K562 (cell line): ENCODE data around the gene UBN1. TPM values are rescaled to one million over a fixed set of nuclear protein-coding genes. Genes with fewer than 3 reads are reported as not detected.

ENCODE experiments used
- ATAC-seq: fragments of 200-7000 bp; cut with Tn5 transposase; 3 replicates; pipeline ENCODE4 v1.9.1; 2020; ENCODE audit warnings: moderate library complexity
- BruUV-seq: library from RNA; stranded (reverse); fragments of 400-500 nt; replicated peaks from 2 replicates; lab custom pipeline; 2021; lab: Mats Ljungman, UMichigan
- CTCF ChIA-PET: fragments of 300-600 bp; formaldehyde crosslinking; extraction: SDS; loops from one replicate; lab custom pipeline; 2021; ENCODE audit warnings: low intra/inter-chr PET ratio; lab: Yijun Ruan, JAX
- POLR2A ChIA-PET: fragments of 300-600, 350-650 bp; sonication (Branson Sonifier 250); formaldehyde crosslinking; extraction: SDS; loops from one replicate; lab custom pipeline; 2021; ENCODE audit warnings: antibody characterized with exemption, inconsistent platforms; lab: Yijun Ruan, JAX
- DNase-seq, 4 experiments: peaks; one replicate each; pipeline versions ENCODE4 v3.0.0 to v3.0.0-alpha.2; 2011 to 2018; ENCODE audit warnings: low spot score in 3 of 4, mixed read lengths in 3 of 4; ENCODE audit errors: extremely low read depth in 1 of 4
- FAIRE-seq: peaks from 2 replicates; lab custom pipeline; 2011; peaks lifted over from hg19 to GRCh38; lab: Jason Lieb, UNC
- H2AFZ ChIP-seq: 2 replicates; pipeline ENCODE4 v1.6.0; 2011; ENCODE audit warnings: low read depth, low read length, control low read depth, inconsistent platforms
- H3K27ac ChIP-seq: fragments of 200-600 bp; 3 replicates; pipeline ENCODE4 v1.8.0; 2011; ENCODE audit warnings: low read depth, mild to moderate bottlenecking, control low read depth, inconsistent platforms, low read length, moderate library complexity, mixed read lengths; ENCODE audit errors: extremely low read depth
- H3K27me3 ChIP-seq, 2 experiments: fragments of 300-600 bp in 1 of 2; 2 replicates in 1 of 2; 3 replicates in 1 of 2; pipeline versions ENCODE4 v1.6.0 to v1.8.0; 2011; ENCODE audit warnings: inconsistent platforms in 2 of 2, low read length in 2 of 2, mild to moderate bottlenecking in 1 of 2, mixed read lengths in 1 of 2, moderate library complexity in 1 of 2; ENCODE audit not compliant: control insufficient read depth in 2 of 2, insufficient read depth in 2 of 2
- H3K36me3 ChIP-seq: fragments of 300-600 bp; 3 replicates; pipeline ENCODE4 v1.8.0; 2011; ENCODE audit warnings: mild to moderate bottlenecking, low read length, inconsistent platforms; ENCODE audit not compliant: control insufficient read depth, insufficient read depth
- H3K4me1 ChIP-seq, 2 experiments: fragments of 200-600 bp in 1 of 2; replicated peaks in 1 of 2; 2 replicates in 1 of 2; 3 replicates in 1 of 2; pipeline versions ENCODE4 v1.5.1 to v1.8.0; 2011; ENCODE audit warnings: inconsistent platforms in 2 of 2, low read length in 2 of 2, mild to moderate bottlenecking in 1 of 2, mixed read lengths in 1 of 2, moderate library complexity in 1 of 2; ENCODE audit not compliant: control insufficient read depth in 2 of 2, insufficient read depth in 2 of 2
- H3K4me2 ChIP-seq: 2 replicates; pipeline ENCODE4 v1.6.1; 2011; ENCODE audit warnings: low read length, control low read depth, inconsistent platforms, mixed read lengths; ENCODE audit not compliant: insufficient read depth
- H3K4me3 ChIP-seq: fragments of 200-600 bp; sonication (generic), shearing (Covaris generic); 2 replicates; pipeline ENCODE4 v1.5.1; 2016; ENCODE audit warnings: control low read depth, inconsistent platforms
- H3K79me2 ChIP-seq: fragments of 200-600 bp; 3 replicates; pipeline ENCODE4 v1.8.0; 2011; ENCODE audit warnings: low read length, inconsistent platforms; ENCODE audit not compliant: control insufficient read depth, insufficient read depth
- H3K9ac ChIP-seq, 2 experiments: 2 replicates each; pipeline versions ENCODE4 v1.6.0 to v1.6.1; 2011; ENCODE audit warnings: low read depth in 2 of 2, low read length in 2 of 2, control low read depth in 1 of 2, inconsistent platforms in 1 of 2, mild to moderate bottlenecking in 1 of 2, mixed read lengths in 1 of 2; ENCODE audit not compliant: insufficient read depth in 1 of 2
- H3K9me1 ChIP-seq: one replicate; pipeline ENCODE4 v1.6.0; 2011; ENCODE audit warnings: inconsistent platforms, mild to moderate bottlenecking, low read length, moderate library complexity; ENCODE audit not compliant: control insufficient read depth, insufficient read depth
- H3K9me3 ChIP-seq: replicated peaks from 2 replicates; pipeline ENCODE4 v1.5.1; 2011; ENCODE audit warnings: low read depth, low read length, inconsistent platforms; ENCODE audit not compliant: control insufficient read depth, insufficient read depth
- H4K20me1 ChIP-seq: replicated peaks from 2 replicates; pipeline ENCODE4 v1.6.1; 2011; ENCODE audit warnings: low read length, inconsistent platforms, mixed read lengths; ENCODE audit not compliant: control insufficient read depth, insufficient read depth
- EGR1 ChIP-seq: fragments of 450-650 bp; conservative IDR thresholded peaks from 2 replicates; pipeline ENCODE4 v1.6.1; 2017; ENCODE audit warnings: mild to moderate bottlenecking
- ELK3 ChIP-seq: fragments of 450-650 bp; formaldehyde crosslinking; IDR thresholded peaks from 2 replicates; pipeline ENCODE4 v1.4.0; 2020; ENCODE audit warnings: mild to moderate bottlenecking
- MCM5 ChIP-seq: fragments of 450-650 bp; IDR thresholded peaks from 2 replicates; pipeline ENCODE4 v1.6.1; 2016; ENCODE audit warnings: low read depth
- MLLT1 ChIP-seq, 2 experiments: fragments of 450-650 bp; IDR thresholded peaks; 2 replicates each; pipeline ENCODE4 v1.6.1; 2016
- MNT ChIP-seq, 2 experiments: fragments of 450-650 bp; conservative IDR thresholded peaks; 2 replicates each; pipeline ENCODE4 v1.6.1; 2017; ENCODE audit warnings: mild to moderate bottlenecking in 2 of 2, moderate library complexity in 2 of 2
- RFX1 ChIP-seq: fragments of 450-650 bp; IDR thresholded peaks from 2 replicates; pipeline ENCODE4 v1.6.1; 2016; ENCODE audit warnings: mild to moderate bottlenecking, moderate library complexity
- SMAD1 ChIP-seq: fragments of 150-350 bp; IDR thresholded peaks from 2 replicates; pipeline ENCODE4 v1.6.1; 2014; ENCODE audit warnings: low read length, low read depth; ENCODE audit not compliant: partially characterized antibody
- WHSC1 ChIP-seq: IDR thresholded peaks from one replicate; pipeline ENCODE4 v1.6.1; 2012; ENCODE audit warnings: low read length, control low read depth, inconsistent platforms
- ZNF121 ChIP-seq: sonication (generic); formaldehyde crosslinking; conservative IDR thresholded peaks from 2 replicates; pipeline ENCODE4 v1.8.0; 2022; ENCODE audit warnings: missing genetic modification reagents
- ZNF174 ChIP-seq: fragments of 250-450 bp; sonication (Bioruptor Pico); IDR thresholded peaks from 2 replicates; pipeline ENCODE4 v1.4.0; 2020; ENCODE audit warnings: mild to moderate bottlenecking
- ZNF311 ChIP-seq: fragments of 250-450 bp; sonication (Bioruptor Pico); IDR thresholded peaks from 2 replicates; pipeline ENCODE4 v1.4.0; 2020; ENCODE audit warnings: mild to moderate bottlenecking, moderate library complexity
- WGBS: fragments of 100-300 bp; shearing (Covaris generic); methylation state at CpG from one replicate; pipeline ENCODE4 v1.1.6; 2016; ENCODE audit warnings: low coverage, mixed read lengths; ENCODE audit not compliant: insufficient coverage; ENCODE audit errors: missing lambda C conversion rate; 5-methylcytosine and 5-hydroxymethylcytosine counted together
- in situ Hi-C: fragments of 300-500 bp; cut with MboI; formaldehyde crosslinking; loops from 4 replicates; pipeline ENCODE4 v1.15.0; 2018; ENCODE audit warnings: inconsistent platforms, mixed read lengths
- intact Hi-C: fragments of 100-400 bp; cut with micrococcal nuclease; formaldehyde crosslinking; loops from 2 replicates; pipeline ENCODE4 v1.14.2; 2022
- polyA plus RNA-seq, 8 experiments: library from polyadenylated mRNA; depleted of rRNA in 4 of 8; stranded (reverse) in 5 of 8; unstranded in 3 of 8; fragments of >200 nt; fragmentation: Nextera tagmentation in 2 of 8; fragmentation: Illumina TruSeq in 1 of 8; extraction: Ambion mirVana in 2 of 8; extraction: Trizol in 1 of 8; gene quantifications; 2 replicates each; pipeline versions ENCODE4 v1.2.1 to v1.2.3, GENCODE V29; 2011 to 2014; ENCODE audit warnings: inconsistent platforms in 1 of 8, missing spikeins in 1 of 8
- total RNA-seq, 7 experiments: library from RNA; depleted of rRNA in 6 of 7; stranded (reverse); fragments of >200 nt in 6 of 7; fragmentation: Illumina TruSeq in 2 of 7; extraction: Trizol in 2 of 7; gene quantifications; 2 replicates each; pipeline versions ENCODE4 v1.2.1 to v1.2.3, GENCODE V29; 2011 to 2021; ENCODE audit warnings: low replicate concordance in 1 of 7

UBN1 gene
- total and polyA plus RNA-seq, 9 of the 15 experiments (the other 6 are each of a cell fraction or from before 2014, with no cell fraction given), result 1.5 to 45.7 (median 20.6) TPM

- no peak for TF ChIP-seq MNT (conservative IDR thresholded peaks at IDR 0.05)
- TF ChIP-seq, all 486 proteins: peak for 2
Observed at GRCh38 chr16:4806280-4806679, 41.0 kb upstream of the UBN1 start (continued).

- 88% methylated on average over 3 of the region's 3 CpGs for whole genome bisulfite sequencing
- Histone ChIP-seq H4K20me1 (no peaks in the 10 kb centered on the region; the same call in 1 of the 2 replicates), H3K79me2 (no peaks in the 10 kb centered on the region), H3K4me2 (no peak overlapping the region), H3K9ac (peak overlapping the region in 1 of 2 experiments; percentile 7; a peak in 1 of 4 replicates), H3K27ac (no peak overlapping the region), H3K4me1 (peaks cover 0 to 3% of the 10 kb centered on the region in 2 experiments; a peak in 2 of 5 replicates), H3K9me3 (no peaks in the 10 kb centered on the region), H3K27me3 (no peaks in the 10 kb centered on the region), H3K36me3 (peaks cover 84% of the 10 kb centered on the region), H3K9me1 (no peaks in the 10 kb centered on the region), H2AFZ (no peak overlapping the region), H3K4me3 (no peak overlapping the region)
- ATAC-seq (peak; percentile 42), FAIRE-seq (no peak), DNase-seq (no peak)
- in situ Hi-C loops, result no loop called here
- ChIA-PET POLR2A (no interaction called here), CTCF (no interaction called here)
- no TSS peak for BruUV-seq
- TF ChIP-seq ZNF311 (no peak), SMAD1 (no peak), ZNF121 (no peak), ZNF174 (CRISPR knock-in tag) (no peak), EGR1 (no peak), WHSC1 (no peak), MCM5 (no peak), ELK3 (CRISPR knock-in tag) (no peak), RFX1 (no peak), MLLT1 (IDR thresholded peaks at IDR 0.05) (no peak)
- intact Hi-C loops, result no loop called here
Observed at GRCh38 chr16:4811242-4811641, 36.0 kb upstream of the UBN1 start.
